B cell (primary cell): ENCODE measurements around the gene ANKRD44.

ENCODE experiments used
- EZH2 ChIP-seq: IDR thresholded peaks from 2 replicates; pipeline ENCODE4 v1.6.1; 2012; ENCODE audit warnings: borderline replicate concordance, low read depth, mild to moderate bottlenecking, moderate library complexity, low read length; ENCODE audit not compliant: insufficient read depth, poor library complexity, severe bottlenecking
- TF ChIP-seq, protein P1 (sequence below): fragments of 200-600 bp; IDR thresholded peaks from one replicate; pipeline ENCODE4 v1.8.0; 2022; ENCODE audit warnings: antibody characterized with exemption, mild to moderate bottlenecking

DNA sequence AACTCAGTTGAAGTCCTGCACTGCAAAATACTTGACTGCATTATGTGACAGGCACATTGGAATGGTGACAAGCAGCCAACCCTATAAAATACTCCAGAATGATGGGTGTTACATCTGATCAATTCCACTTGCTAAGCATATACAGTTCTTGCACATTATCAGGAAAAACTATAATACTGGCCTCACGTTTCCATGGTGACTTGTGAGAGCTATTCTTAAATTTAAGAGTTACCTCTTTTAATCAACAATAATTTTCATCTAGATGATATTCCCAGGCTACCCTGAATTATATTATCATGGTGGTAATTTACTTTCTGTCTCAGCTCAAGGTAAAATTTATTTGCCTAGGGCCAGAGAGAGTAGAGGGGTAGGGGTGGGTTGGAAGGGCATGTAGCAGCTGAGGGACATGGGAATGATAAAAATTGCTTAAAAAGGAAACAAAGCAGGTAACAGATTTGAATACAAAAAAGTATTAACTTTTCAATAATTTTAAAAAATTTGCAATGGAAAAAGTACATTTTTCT is 251.7 kb downstream of the ANKRD44 start:
- TF ChIP-seq, protein P1, sequence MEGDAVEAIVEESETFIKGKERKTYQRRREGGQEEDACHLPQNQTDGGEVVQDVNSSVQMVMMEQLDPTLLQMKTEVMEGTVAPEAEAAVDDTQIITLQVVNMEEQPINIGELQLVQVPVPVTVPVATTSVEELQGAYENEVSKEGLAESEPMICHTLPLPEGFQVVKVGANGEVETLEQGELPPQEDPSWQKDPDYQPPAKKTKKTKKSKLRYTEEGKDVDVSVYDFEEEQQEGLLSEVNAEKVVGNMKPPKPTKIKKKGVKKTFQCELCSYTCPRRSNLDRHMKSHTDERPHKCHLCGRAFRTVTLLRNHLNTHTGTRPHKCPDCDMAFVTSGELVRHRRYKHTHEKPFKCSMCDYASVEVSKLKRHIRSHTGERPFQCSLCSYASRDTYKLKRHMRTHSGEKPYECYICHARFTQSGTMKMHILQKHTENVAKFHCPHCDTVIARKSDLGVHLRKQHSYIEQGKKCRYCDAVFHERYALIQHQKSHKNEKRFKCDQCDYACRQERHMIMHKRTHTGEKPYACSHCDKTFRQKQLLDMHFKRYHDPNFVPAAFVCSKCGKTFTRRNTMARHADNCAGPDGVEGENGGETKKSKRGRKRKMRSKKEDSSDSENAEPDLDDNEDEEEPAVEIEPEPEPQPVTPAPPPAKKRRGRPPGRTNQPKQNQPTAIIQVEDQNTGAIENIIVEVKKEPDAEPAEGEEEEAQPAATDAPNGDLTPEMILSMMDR: no peak
- no peak for TF ChIP-seq EZH2
